Measurements from ENCODE around the gene PPM1J.

Gene PPM1J

GRCh38 chr1:112715264-112716053 lies at the start of gene PPM1J:
Gene PPM1J (minus strand): TSS chr1:112715332. CDS start chr1:112715301, 31 bp downstream.
- Histone ChIP-seq H4K20me1 (peaks cover 14% of the 10 kb centered on the region), H3K36me3 (no peaks in the 10 kb centered on the region), H3K9me3 (no peaks in the 10 kb centered on the region), H3K4me2 (peak within 1 kb of the TSS; percentile 99), H3K4me1 (peaks cover 48% of the 10 kb centered on the region), H3K4me3 (peak within 1 kb of the TSS; percentile 75), H3K27ac (no peak within 1 kb of the TSS), H3K9ac (peak within 1 kb of the TSS; percentile 65), H3K27me3 (peaks cover 21% of the 10 kb centered on the region)
- no peak for TF ChIP-seq Cebpa-rat (IDR thresholded peaks at IDR 0.05)

DNA sequence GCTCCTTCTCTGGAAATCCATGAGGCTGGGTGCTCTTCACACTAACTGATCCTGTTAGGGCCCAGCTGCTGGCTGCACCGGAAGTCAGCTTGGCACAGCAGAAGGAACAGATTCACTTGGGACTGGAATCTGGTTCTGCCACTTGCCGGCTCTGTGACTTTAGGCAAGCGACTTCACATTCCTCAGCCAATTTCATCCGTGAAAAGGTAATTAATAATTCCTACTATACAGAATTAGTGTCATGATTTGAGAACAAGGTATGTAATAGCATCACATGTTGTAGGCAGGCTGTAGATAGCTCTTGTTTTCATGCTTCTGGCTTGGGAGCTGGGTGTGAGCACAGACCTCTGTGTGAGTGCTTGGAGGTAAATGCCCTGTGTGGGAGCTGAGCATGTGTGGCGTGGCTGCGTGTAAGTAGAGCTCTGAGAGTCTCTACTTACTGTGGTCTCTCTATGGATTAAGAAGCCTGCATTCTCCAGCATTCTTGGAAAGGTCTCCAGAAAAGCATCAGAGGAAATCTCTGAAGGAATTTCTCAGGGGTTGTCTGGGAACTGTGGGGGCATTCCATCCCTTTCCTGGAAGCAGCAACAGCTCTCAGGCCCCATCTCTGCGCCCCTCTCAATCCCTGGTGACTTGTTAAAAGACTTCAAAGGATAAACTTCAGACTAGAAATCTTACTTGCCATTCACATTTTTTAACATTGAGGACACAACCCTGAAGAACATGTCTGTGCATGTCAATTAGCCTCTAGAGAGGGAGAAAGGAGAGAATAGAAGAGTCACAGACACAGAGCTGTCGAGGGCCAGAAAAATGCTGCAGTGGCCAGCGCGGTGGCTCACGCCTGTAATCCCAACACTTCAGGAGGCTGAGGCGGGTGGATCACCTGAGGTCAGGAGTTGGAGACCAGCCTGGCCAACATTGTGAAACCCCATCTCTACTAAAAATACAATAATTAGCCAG lies 47.7 kb upstream of the PPM1J start:
- H3K4me1 ChIP-seq, result peaks cover 38% of the 10 kb centered on the region
- no peaks in the 10 kb centered on the region for H3K36me3 ChIP-seq
- no peaks in the 10 kb centered on the region for H3K27me3 ChIP-seq
- no peak for TF ChIP-seq Cebpa-rat (IDR thresholded peaks at IDR 0.05)
- peak overlapping the region; percentile 79 for H3K4me2 ChIP-seq
- peaks cover 10% of the 10 kb centered on the region for H3K9me3 ChIP-seq
- no peak overlapping the region; the same call in 1 of the 2 replicates for H3K9ac ChIP-seq
- H4K20me1 ChIP-seq, result no peaks in the 10 kb centered on the region
- H3K4me3 ChIP-seq, result no peak overlapping the region
- H3K27ac ChIP-seq, result peak overlapping the region; percentile 58

DNA sequence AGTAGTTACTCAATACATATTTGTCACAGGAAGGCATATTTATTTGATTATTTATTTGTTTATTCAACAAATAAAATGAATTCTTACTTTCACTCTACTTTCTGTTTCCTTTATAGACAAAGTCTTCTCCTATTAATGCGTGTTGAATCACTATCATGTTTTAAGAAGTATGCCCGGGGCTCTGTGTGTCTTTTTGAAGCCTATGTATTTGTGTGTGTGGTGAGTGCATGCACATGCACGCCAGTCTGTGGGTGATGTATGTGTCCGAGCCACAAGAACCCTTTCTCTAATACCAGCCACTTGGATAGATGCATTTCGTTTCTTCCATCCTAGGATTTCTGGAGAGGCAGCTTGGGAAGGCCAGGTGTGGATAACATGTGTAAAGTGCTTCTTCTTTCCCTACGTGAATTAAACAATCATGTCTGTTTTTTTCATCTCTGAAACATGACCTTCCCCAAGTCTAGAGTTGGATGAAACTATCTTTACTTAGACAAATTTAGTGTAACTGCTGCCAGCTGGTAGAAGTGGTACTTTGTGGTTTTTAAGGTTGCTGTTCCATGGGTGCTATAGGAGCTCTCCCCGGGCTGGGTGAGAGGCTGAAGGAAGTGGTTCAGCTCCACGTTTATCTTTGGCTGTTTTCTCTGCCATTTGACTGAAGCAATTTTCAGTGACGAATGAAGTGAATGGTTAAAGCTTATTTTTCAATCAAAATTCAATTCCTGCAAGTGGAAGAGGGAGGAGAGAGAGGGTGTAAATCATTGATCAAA lies 46.8 kb upstream of the PPM1J start:
- peaks cover 10% of the 10 kb centered on the region for H3K9me3 ChIP-seq
- no peak for TF ChIP-seq Cebpa-rat (IDR thresholded peaks at IDR 0.05)
- no peak overlapping the region; the same call in 1 of the 2 replicates for H3K4me3 ChIP-seq
- H3K27ac ChIP-seq, result 0 out of 2 replicates have a peak overlapping the region, but pooled peaks have one; percentile 58
- H3K27me3 ChIP-seq, result no peaks in the 10 kb centered on the region
- no peaks in the 10 kb centered on the region for H3K36me3 ChIP-seq
- H3K9ac ChIP-seq, result no peak overlapping the region; the same call in 1 of the 2 replicates
- H3K4me2 ChIP-seq, result peak overlapping the region; percentile 79
- H3K4me1 ChIP-seq, result peaks cover 38% of the 10 kb centered on the region
- H4K20me1 ChIP-seq, result no peaks in the 10 kb centered on the region

GRCh38 chr1:112759228-112759627 lies 44.1 kb upstream of the PPM1J start:
- no peaks in the 10 kb centered on the region for H3K27me3 ChIP-seq
- no peak overlapping the region for H3K4me3 ChIP-seq
- no peak overlapping the region for H3K4me2 ChIP-seq
- H3K9ac ChIP-seq, result no peak overlapping the region
- no peak for TF ChIP-seq Cebpa-rat (IDR thresholded peaks at IDR 0.05)
- no peak overlapping the region for H3K27ac ChIP-seq
- H3K4me1 ChIP-seq, result peaks cover 38% of the 10 kb centered on the region
- H3K9me3 ChIP-seq, result peaks cover 8% of the 10 kb centered on the region
- no peaks in the 10 kb centered on the region for H4K20me1 ChIP-seq
- no peaks in the 10 kb centered on the region for H3K36me3 ChIP-seq

GRCh38 chr1:112754116-112754628 lies 39.0 kb upstream of the PPM1J start:
- Histone ChIP-seq H3K4me3 (no peak overlapping the region), H3K4me1 (0 out of 2 replicates have a peak, but pooled peaks cover 3% of the 10 kb centered on the region)

GRCh38 chr1:112748396-112748795 lies 33.3 kb upstream of the PPM1J start:
- no peak overlapping the region for H3K27ac ChIP-seq

More at GRCh38 chr1:112754116-112754628, 39.0 kb upstream of the PPM1J start:
- no peak overlapping the region for H3K9ac ChIP-seq
- no peak for TF ChIP-seq Cebpa-rat (IDR thresholded peaks at IDR 0.05)
- H3K9me3 ChIP-seq, result peaks cover 18% of the 10 kb centered on the region
- H3K27me3 ChIP-seq, result no peaks in the 10 kb centered on the region
- H3K27ac ChIP-seq, result no peak overlapping the region
- H3K4me2 ChIP-seq, result no peak overlapping the region
- no peaks in the 10 kb centered on the region for H3K36me3 ChIP-seq
- H4K20me1 ChIP-seq, result no peaks in the 10 kb centered on the region

DNA sequence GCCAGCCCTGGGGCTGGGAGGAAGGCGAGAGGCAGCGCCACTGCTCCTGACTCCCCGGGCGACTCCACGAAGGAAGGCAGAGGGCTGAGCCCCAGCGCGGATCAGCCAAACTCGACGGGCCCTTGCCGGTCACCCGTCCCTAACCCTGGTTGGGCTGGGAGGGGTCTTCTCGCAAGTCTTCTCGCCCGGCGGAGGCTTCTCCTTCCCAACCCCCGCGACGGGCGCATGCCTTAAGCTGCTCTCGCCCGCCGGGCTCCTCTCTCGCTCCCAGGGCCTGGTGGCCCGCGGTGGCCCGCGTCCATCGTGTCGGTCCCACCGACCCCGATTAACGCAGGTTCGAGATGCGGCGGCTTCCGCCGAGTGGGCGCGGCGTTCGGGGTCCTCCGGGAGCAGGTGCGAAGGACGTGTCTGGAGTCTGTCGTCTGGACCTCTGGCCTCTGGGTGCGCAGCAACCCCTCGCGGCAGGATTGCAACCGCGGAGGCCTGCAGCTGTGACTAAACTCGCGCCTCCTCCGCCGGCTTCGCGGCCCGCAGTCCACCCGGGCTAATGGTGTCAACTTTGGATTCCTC lies 29.0 kb upstream of the PPM1J start:
- Histone ChIP-seq H3K27ac (no peak overlapping the region), H3K9ac (no peak overlapping the region), H3K36me3 (no peaks in the 10 kb centered on the region), H4K20me1 (no peaks in the 10 kb centered on the region), H3K4me1 (no peaks in the 10 kb centered on the region), H3K9me3 (peaks cover 29% of the 10 kb centered on the region), H3K27me3 (no peaks in the 10 kb centered on the region), H3K4me2 (no peak overlapping the region), H3K4me3 (no peak overlapping the region)
- no peak for TF ChIP-seq Cebpa-rat (IDR thresholded peaks at IDR 0.05)

More at GRCh38 chr1:112748396-112748795, 33.3 kb upstream of the PPM1J start:
- Histone ChIP-seq H3K4me1 (no peaks in the 10 kb centered on the region), H3K4me2 (no peak overlapping the region), H3K4me3 (no peak overlapping the region), H3K27me3 (no peaks in the 10 kb centered on the region), H3K9ac (no peak overlapping the region), H3K36me3 (no peaks in the 10 kb centered on the region), H4K20me1 (no peaks in the 10 kb centered on the region), H3K9me3 (peaks cover 13% of the 10 kb centered on the region)
- TF ChIP-seq Cebpa-rat (IDR thresholded peaks at IDR 0.05), result no peak

- H3K4me3 ChIP-seq, result no peak overlapping the region
- H3K4me1 ChIP-seq, result no peaks in the 10 kb centered on the region
- no peaks in the 10 kb centered on the region for H4K20me1 ChIP-seq
- H3K27ac ChIP-seq, result no peak overlapping the region
- TF ChIP-seq Cebpa-rat (IDR thresholded peaks at IDR 0.05), result no peak
- H3K9me3 ChIP-seq, result peaks cover 34% of the 10 kb centered on the region
- no peak overlapping the region for H3K9ac ChIP-seq
- no peak overlapping the region for H3K4me2 ChIP-seq
- H3K36me3 ChIP-seq, result no peaks in the 10 kb centered on the region
- H3K27me3 ChIP-seq, result no peaks in the 10 kb centered on the region
Measured at GRCh38 chr1:112743174-112744008, 28.3 kb upstream of the PPM1J start.
